GM18511 (cell line): ENCODE results near the gene FBN1.

Experiments
- ATAC-seq: cut with Tn5 transposase; IDR thresholded peaks from one replicate; pipeline ENCODE4 v1.9.1; 2021; ENCODE audit warnings: mild to moderate bottlenecking, moderate library complexity; ENCODE audit not compliant: unreplicated experiment

Gene FBN1

GRCh38 chr15:48522123-48522522 lies 123.4 kb downstream of the FBN1 start:
- no peak for ATAC-seq

GRCh38 chr15:48520376-48521155 lies 124.9 kb downstream of the FBN1 start:
- ATAC-seq = no peak

- no peak for ATAC-seq
Measured at GRCh38 chr15:48516121-48516520, 129.4 kb downstream of the FBN1 start.

GRCh38 chr15:48515500-48515899 lies 130.0 kb downstream of the FBN1 start:
- no peak for ATAC-seq

GRCh38 chr15:48514103-48514816 lies 131.2 kb downstream of the FBN1 start:
- no peak for ATAC-seq

- no peak for ATAC-seq
Measured at GRCh38 chr15:48510976-48511375, 134.5 kb downstream of the FBN1 start.

GRCh38 chr15:48507416-48508065 lies 138.0 kb downstream of the FBN1 start:
- peak; percentile 87 for ATAC-seq

GRCh38 chr15:48505067-48505466 lies 140.4 kb downstream of the FBN1 start:
- ATAC-seq = no peak

- peak; percentile 83 for ATAC-seq
Measured at GRCh38 chr15:48501208-48501607, 144.3 kb downstream of the FBN1 start.

GRCh38 chr15:48500595-48500994 lies 144.9 kb downstream of the FBN1 start:
- no peak for ATAC-seq

- ATAC-seq = no peak
Measured at GRCh38 chr15:48499978-48500377, 145.5 kb downstream of the FBN1 start.

GRCh38 chr15:48498828-48499227 lies 146.7 kb downstream of the FBN1 start:
- no peak for ATAC-seq

GRCh38 chr15:48494631-48495030 lies 150.9 kb downstream of the FBN1 start:
- ATAC-seq = no peak

- ATAC-seq = no peak
Measured at GRCh38 chr15:48493763-48494225, 151.7 kb downstream of the FBN1 start.

- ATAC-seq = no peak
Measured at GRCh38 chr15:48493084-48493762, 152.3 kb downstream of the FBN1 start.

GRCh38 chr15:48486228-48486627 lies 159.3 kb downstream of the FBN1 start:
- no peak for ATAC-seq

GRCh38 chr15:48481802-48482201 lies 163.7 kb downstream of the FBN1 start:
- no peak for ATAC-seq

- ATAC-seq = no peak
Measured at GRCh38 chr15:48479751-48480150, 165.8 kb downstream of the FBN1 start.

- no peak for ATAC-seq
Measured at GRCh38 chr15:48478581-48478980, 166.9 kb downstream of the FBN1 start.

GRCh38 chr15:48477795-48478360 lies 167.6 kb downstream of the FBN1 start:
- ATAC-seq = no peak
